Left hindlimb (tissue), 1 donor: ENCODE data around the gene FGD5.
"Not testable (repeated sequence)": the region's sequence is repeated elsewhere in the genome, so short reads cannot be mapped to it uniquely, and the experiment has no call there.

ENCODE experiments used
- DNase-seq: peaks from one replicate; pipeline ENCODE4 v3.0.0-alpha.2; 2018

Gene FGD5

DNA sequence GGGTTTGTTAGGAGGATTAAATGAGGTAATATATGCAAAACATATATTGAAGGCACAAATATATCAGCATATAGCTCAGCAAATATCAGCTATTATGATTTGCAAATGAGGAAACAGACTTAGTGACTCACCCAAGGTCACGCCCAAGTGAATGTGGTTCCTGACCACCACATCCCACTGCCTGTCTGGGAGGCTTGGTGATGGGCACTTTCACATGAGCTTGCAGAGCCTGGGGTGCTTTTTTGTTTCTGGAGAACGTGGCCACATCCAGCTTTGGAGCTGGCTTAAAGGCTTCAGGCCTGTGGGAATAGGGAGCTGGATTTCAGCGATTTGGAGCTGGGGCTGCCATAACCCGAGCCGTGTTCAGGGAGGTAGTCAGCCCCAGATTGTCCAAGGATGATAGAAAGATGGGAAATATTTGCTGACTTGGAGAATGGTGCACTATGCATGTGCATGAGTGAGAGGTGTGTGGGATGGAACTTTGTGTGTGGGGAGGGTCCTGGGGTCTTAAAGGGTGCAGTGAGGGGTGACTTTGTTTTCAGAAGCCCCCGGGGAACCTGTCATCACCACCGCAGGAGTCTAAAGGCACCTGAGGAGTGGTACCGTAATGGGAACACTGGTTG is 12.0 kb upstream of the FGD5 start:
- DNase-seq: no peak

DNA sequence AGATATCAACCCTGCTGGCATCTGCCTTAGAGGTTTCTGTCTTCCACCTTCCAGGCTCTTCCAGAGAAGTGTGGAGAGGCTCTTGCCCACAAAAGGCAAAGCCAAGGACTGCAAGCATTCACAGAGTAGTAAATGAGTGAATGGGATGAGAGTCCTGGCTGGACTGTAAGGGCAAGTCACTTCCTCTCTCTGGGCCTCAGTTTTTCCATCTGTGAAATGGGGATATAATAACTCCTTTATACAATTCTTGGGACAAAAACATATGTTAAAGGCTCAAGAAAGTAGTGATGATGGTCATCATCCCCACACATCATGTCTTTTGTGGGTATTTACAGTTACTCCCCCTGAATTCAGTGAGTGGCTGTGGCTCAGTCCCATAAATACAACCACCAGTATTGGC is 10.7 kb upstream of the FGD5 start:
- no peak for DNase-seq

DNA sequence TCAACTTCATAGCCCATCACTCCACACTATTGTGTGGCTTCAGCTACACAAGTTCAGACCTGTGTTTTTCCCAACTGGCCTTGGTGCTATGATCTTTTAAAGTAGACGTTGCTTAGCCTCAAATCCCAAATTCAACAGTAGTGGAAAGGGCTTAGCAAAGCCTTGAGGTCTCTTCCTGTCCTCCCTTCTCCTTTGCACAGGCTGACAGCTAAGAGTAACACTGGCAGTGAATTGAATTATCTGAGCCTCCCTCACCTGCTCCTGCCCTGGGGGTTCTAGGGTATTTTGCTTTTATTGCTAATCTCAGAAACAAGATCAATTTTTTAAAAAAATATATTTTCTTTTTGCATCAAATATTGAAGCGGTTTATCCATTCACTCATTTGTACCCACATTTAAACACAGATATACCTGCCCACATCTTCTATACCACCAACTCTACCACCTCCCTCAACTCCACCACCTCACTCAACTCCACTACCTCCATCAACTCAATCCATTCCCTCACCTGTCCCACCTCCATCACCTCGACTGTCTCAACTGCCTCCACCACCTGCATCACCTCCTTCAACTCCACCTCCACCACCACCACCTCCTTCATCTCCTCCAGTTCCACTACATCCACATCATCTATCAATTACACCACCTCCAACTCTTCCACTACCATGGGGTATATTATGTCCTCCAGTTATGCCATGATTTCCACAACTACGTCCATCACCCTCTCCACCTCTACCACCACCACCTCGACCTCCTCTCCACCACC is 10.1 kb upstream of the FGD5 start:
- no peak for DNase-seq

DNA sequence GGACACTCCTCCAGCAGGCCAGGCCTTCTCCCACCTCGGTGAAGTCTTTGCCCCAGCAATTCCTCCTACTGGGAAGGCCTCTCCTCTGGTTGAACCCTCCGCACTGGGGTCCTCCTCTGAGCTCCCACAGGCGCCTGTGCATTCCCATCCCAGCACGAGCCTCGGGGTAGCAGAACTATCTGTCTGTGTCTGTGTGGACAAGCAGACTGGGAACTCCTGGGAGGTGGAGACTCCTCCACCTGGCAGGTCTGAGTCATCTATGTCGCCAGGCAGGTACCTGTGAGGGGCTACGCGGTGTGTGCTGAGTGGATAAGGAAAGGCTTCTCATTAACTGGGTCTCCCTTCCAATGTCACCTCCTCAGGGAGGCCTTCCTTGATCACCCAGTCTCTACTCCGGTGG is 9.2 kb upstream of the FGD5 start:
- not testable (repeated sequence) for DNase-seq

DNA sequence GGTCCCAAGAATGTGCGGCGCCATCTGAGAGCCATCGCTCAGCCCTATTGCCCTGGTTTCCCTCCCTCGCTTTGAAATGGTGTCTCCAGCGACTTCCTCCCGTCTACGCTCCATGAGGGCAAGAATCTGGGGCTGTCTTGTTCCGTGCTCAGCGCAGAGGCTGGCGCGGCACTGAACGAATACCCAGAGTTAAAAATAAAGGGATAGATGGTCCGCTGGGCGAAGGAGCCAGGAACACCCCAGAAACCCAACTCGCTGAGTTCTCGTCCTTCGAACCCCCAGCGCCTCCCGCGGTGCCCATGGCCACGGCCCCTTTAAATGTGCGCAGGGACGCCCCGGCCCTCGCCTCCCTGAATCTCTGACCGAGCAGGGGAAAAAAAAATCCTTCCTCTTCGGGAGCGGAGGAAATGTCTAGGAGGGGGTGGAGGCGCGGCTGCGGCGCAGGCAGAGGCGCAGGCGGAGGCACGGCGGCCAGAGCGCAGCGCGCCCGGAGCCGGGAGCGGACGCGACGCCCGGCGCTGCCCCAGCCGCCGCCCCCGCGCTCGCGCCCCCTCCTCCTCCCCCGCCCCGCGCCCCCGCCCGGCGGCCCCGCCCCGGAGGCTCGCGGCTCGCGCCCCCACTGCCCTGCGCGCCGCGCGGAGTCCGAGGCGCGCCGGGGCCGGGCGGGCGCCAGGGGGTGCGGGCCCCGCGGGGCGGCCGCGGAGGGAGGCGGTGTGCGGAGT is 8.5 kb upstream of the FGD5 start:
- DNase-seq: peak; percentile 75

DNA sequence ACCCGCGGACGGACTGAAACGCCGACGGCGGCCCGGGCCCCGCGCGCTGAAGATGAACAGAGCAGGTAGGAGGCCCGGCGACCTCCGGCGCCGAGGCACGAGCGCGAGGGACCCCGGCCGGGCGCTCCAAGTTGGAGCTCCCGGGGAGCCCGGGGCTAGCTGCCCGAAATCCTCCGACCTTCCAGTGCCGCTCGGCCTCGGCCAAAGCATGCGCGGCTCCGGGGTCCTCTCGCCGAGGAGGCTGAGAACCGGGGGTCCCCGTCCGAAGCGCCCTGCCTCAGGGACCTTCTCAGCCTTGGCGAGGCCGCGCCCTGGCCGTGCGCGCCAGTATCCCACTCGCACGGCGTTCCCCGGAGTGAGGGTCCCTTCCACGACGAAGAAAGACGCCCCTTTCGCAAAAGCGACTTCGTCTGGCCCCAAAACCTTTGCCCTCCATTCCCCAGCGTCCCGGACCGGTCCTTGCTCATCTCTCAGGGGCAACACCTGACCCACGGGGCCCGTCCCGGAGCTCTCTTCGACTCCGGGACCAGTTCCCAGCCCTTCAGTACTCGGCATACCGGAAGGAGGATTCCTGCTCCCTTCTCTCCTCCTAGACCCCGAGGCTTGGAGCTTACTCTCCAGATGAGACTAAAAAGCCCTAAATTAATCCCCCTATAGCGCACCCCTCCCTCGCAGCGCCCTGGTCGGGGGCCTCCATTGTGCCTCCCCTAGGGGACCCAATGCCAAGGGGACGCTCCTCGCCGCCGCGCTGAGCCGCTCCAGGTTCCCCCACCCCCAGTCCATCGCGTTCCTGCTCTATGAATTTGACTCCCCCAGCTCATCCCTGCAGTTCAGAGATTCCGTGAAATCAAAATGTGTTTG is 7.7 kb upstream of the FGD5 start:
- no peak for DNase-seq

DNA sequence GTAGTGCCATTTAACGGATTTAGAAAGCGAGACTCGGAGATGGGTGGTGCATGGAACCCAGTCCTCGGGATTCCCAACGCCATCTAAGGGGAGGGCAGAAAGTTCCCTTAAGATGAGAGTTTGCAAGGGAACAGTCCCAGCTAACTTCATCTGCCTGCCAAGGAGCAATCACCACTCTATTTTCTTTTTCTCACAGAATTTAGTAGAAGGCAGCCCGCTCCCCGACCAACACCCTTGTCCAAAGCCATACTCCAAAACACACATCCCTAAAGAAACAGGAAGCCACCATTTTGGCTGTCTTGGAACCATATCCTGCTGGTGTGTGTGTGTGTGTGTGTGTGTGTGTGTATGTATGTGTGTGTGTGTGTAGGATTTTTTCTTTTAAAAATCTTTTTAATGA is 7.1 kb upstream of the FGD5 start:
- no peak for DNase-seq

DNA sequence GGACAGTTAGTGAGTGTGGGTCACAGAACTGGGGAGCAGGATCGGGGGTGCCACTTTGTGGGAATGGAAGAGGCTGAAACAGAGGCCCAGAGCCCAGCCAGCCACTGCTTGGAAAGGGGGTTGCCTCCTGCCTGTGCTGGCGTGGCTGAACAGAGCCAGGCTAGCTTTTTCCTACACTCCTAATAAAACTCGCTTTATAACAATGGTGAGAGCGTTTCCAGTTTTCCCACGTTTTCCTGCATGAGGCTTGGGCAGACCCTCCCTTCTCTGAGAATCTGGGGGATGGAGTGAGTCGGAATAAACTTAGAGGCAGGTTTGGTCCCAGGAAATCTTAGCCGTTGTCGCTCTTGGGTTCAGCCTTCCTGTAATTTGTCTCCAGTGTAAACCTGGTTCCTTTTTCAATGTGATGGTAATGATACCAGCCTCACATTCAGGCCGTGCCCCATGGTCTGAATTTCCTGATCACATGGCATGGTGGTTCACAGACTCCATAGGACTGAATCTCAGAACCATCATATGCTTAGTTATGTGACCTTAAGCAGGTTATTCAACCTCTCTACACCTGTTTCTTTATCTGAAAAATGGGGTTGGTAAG is 6.5 kb upstream of the FGD5 start:
- DNase-seq: no peak

DNA sequence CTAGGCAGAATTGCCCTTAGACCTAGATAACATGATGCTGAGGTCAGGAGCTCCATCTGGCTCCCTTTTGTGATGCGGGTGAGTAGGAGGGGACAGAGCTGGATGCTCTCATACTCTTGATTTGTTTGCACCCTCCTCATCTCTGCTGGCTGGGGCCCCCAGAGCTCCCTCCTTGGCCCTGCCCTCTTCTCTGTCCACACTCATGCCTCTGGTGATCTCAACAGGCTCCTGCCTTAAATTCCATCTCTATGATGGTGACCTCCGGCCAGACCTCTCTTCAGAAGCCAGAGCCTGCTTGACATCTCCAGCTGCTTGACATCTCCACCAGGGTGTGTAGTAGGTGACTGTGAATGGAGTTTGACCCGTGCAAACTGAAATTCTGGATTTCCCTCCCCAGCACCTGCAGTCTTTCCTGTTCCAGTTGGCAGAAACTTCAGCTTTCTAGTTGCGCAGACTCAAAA is 4.3 kb upstream of the FGD5 start:
- no peak for DNase-seq

DNA sequence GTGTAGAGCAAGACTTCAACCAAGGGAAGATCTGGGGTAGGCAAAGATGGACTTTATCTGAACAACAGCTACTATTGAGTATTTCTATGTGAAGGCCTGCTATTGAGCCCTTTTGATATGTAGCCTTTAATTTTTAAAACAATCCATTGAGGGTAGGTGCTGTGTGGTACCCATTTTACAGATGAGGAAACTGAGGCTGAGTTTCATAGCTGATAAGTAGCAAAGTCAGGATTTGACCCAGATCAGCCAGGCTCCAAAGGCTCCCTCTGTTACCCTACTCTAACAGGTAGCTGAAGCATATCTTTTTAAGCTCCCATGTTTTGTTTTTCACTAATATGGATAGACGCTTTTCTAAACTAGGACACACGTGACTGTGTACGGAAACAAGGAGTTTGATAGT is 2.4 kb upstream of the FGD5 start:
- no peak for DNase-seq

DNA sequence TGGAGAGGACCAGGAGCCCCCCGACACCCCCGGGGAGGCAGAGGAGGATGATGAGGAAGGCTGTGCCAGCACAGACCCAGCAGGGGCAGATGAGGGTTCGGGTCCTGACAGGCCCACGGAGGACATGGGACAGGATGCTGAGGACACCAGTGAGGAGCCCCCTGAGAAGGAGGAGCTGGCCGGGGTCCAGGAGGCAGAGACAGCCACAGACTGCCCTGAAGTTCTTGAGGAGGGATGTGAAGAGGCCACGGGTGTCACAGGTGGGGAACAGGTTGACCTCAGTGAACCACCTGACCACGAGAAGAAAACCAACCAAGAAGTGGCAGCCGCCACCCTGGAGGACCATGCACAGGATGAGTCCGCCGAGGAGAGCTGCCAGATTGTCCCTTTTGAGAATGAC is 909 bp downstream of the FGD5 start:
- no peak for DNase-seq

DNA sequence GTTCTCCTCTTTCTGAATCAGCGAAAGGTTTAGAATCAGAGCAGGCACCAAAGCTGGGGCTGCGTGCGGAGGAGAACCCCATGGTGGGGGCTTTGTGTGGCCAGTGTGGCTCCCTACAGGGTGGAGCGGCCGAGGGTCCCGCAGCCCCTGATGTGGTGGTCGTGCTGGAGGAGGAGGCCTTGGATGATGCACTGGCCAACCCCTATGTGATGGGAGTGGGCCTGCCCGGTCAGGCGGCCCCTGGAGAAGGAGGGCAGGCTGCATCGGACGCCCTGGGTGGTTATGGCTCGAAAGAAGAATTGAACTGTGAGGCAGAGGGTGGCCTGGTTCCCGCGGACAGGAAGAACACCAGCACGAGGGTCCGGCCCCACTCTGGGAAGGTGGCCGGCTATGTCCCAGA is 1.4 kb downstream of the FGD5 start:
- no peak for DNase-seq

DNA sequence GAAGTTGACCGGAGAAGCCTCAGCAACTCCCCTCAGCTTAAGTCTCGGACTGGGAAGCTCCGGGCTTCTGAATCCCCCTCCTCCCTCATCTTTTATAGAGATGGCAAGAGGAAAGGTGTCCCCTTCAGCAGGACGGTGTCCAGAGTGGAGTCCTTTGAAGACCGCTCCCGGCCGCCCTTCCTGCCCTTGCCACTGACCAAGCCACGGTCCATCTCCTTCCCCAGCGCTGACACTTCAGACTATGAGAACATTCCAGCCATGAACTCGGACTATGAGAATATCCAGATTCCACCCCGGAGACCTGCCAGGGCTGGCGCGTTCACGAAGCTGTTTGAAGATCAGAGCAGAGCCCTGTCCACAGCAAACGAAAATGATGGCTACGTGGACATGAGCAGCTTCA is 2.4 kb downstream of the FGD5 start:
- no peak for DNase-seq

DNA sequence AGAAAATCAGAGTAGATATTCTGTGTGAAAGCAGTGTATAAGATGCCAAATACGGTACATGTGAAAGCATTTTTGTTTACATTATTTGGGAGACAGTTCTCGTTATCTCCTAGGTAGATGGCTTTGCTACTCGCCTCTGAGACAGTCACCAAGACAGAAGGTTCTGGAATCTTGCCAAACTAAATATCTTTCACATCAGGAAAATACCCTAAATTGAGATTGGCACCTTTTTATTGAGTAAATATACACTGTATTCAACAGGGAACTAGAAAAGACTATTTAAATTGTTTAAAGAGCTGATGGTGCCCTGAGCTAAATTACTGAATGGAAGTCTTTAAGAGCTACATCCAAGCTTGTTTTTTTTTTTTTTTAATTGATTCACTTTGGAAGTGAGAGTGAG is 3.4 kb downstream of the FGD5 start:
- DNase-seq: no peak

DNA sequence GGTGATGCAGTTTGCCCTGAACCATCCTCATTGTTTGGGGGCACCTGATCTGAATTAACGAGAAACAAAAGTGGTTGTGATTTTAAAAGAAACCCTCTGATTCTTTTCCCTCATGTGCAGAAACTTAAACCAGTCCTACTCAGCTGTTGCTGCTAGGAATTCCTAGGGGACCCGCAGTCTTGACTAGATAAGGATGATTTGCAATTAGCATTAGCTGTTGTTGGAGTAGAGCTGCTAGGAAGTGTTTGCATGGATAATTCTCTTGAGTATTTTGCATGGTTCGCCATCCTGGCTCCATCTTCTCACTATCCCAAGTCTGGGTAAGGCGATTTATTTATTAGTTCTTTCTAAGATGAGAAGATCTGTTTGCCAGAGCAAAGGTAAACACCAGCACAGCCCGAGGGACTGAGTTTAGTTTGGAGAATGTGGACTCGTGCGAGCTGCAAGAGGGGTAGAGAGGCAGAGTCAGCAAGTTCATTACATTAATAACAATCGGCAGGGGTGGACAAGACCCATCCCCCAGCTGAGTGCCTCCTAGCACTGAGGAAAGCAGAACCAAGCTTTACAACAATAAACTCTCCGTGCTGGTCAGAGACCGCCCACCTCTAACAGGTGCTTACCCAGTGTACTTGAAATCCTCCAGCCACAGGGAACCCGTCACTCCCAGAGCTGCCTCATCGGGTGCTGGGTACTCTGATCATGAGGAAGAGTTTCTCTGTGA is 4.1 kb downstream of the FGD5 start:
- no peak for DNase-seq

DNA sequence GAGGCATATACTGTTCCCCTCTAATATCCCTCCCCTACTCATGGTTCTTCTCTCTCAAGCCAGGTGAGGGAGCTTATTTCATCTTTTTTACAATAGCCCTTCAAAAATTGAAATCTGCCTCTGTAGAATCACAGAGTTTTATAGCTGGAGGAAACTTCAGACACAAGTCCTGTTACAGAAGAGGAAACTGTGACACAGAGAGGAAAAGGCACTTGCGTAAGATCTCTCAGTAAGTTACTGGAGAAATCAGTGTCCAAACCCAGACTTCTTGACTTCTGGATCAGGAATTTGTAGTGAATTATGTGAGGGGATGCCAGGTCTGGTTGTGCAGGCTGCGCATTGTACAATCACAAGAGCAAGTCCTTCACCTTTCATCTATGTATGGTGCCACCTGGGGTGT is 4.6 kb downstream of the FGD5 start:
- no peak for DNase-seq

DNA sequence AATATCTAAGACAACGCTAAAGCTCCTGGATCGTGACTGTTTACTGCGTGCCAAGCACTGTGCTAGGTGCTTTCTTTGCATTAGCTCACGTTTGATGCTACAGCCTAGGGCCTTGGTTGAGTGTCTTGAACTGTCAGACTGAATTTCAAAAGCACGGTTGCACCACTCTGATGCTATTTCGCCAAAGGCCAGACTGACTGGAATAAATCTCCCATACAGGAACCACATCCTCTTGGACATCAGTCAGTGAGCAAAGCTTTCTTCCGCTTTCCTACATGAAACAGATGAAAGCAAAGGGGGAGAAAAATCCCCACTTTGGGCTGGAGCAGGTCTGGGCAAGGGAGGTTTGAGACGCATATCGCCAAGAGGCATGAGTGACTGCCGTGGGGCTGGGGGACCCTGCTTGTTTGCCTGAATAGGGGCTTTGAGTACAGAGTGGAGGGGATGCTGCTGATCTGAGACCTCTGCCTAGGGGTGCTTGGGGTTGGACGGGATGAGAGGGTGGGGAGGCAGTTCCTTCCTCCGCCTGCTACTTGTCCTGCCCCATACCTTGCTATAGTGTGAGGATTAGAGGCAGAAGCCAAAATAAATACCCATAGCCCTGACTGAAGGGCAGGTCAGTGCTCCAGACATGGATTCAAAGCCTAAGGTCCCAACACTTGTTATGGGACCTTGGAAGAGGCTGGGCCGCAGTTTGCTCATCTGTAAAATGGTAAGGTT is 5.3 kb downstream of the FGD5 start:
- no peak for DNase-seq

DNA sequence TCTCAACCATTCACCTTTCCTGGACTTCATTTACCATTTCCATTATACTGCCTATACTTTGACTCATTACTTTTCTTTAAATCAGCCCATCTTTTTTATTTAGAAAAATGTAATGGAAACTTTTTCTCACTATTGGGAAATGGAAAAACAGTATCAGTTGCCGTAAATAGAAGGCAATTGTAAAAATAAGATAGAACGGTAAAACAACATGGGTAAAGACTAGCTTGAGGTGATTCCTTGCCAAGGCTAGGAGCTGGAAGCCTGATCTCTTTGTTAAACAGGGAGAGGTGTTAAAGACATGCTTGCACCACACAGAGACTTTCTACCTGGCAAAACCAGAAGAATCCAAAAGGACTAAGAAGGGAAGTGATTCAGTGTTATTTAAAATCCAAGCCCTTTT is 5.9 kb downstream of the FGD5 start:
- no peak for DNase-seq

DNA sequence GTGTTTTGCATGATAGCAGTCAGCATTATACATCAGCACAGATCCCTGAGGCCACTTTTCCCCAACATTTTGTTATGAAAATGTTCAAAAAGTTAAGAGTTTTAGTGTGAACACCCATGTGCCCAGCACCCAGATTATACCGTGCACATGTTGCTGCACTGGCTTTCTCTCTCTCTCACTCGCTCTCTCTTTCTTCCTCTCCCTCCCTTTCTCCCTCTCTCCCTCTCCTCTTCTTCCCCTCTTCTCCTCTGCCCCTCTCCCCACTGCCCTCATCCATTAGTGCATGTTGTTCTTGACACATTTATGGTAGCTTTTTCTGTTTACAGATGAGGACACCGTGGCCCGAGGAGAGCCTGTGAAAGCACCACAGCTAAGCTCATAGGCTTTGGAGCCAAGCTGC is 7.3 kb downstream of the FGD5 start:
- no peak for DNase-seq

DNA sequence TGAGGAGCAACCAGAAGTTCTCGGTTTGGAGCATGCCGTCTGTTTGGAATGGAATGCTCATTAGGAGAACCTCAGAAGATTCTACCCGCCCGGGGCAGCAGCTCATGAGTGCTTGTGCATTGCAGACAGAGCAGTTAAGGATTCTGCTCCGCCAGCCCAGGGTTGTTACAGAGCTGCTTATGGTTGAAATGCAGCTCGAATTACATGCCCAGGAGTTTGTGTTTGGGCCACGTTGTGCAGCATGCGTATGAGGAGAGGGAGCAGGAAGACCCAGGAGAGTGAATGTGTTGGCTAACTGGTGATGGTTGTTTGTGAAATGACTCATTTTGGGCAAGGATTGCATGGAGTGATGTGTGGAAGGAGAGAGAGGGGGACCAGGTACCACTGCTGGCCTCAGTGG is 9.0 kb downstream of the FGD5 start:
- DNase-seq: no peak

DNA sequence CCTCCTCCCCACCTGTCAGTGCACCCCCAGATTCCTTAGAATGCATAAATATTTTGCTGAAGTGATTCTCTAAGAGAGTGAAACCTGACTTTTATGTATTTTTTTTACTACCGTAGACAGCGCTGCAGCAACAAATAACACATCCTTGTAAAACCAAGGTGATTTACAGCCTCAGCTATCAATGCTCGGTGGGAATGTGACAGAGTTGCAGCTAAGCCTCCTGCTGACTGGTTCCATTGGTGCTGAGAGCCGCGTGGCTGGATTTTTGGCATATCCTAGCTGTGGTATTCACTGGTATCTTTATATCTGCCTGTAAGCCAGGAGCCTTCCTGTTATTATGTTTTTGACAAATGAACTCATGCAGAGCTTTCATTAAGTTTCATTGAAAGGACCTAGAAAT is 11.0 kb downstream of the FGD5 start:
- no peak for DNase-seq
